Ovary (tissue), 3 donors: ENCODE data around the gene HES5.

Experiments
- CTCF ChIP-seq, 3 donors: fragments of 450-650 bp in 2 of 3; fragments of 200-600 bp in 1 of 3; IDR thresholded peaks; one replicate each; pipeline versions ENCODE4 v1.5.1 to v1.8.0; 2016 to 2022; ENCODE audit warnings: antibody characterized with exemption in 3 of 3, mild to moderate bottlenecking in 1 of 3
- EP300 ChIP-seq: sonication (generic); formaldehyde crosslinking; IDR thresholded peaks from one replicate; pipeline ENCODE4 v1.6.1; 2017; ENCODE audit warnings: antibody characterized with exemption
- POLR2A ChIP-seq: fragments of 450-650 bp; IDR thresholded peaks from one replicate; pipeline ENCODE4 v1.6.1; 2017; ENCODE audit warnings: antibody characterized with exemption, mild to moderate bottlenecking, moderate library complexity
- donor health status: DM: no; HTN: no; CAD: no.

- no peak for TF ChIP-seq CTCF (IDR thresholded peaks at IDR 0.05)
- no peak for TF ChIP-seq POLR2A
- TF ChIP-seq EP300, result no peak
These were observed 2.0 kb downstream of the HES5 start for GRCh38 chr1:2528016-2528415.
